HCT116 (cell line): Measurements from ENCODE around the gene MMEL1. TPM values are rescaled to one million over a fixed set of nuclear protein-coding genes. Genes with fewer than 3 reads are reported as not detected.

Experiments used
- ATAC-seq: fragments of 200-7000 bp; cut with Tn5 transposase; 2 replicates; pipeline ENCODE4 v1.9.1; 2020; ENCODE audit warnings: mild to moderate bottlenecking, moderate library complexity
- BruUV-seq: library from RNA; stranded (reverse); fragments of 400-500 nt; replicated peaks from 2 replicates; lab custom pipeline; 2021; lab: Mats Ljungman, UMichigan
- CTCF ChIA-PET: fragments of 300-600 bp; sonication (Branson Sonifier 250); formaldehyde crosslinking; loops from one replicate; lab custom pipeline; 2021; ENCODE audit warnings: antibody characterized with exemption; lab: Charles Lee
- POLR2A ChIA-PET: fragments of 300-600, 350-600 bp; sonication (Branson Sonifier 250); formaldehyde crosslinking; loops from one replicate; lab custom pipeline; 2021; ENCODE audit warnings: antibody characterized with exemption; lab: Charles Lee
- RAD21 ChIA-PET, 2 experiments: fragments of 300-600 bp; sonication (Branson Sonifier 250); formaldehyde crosslinking; loops; one replicate each; lab custom pipeline; 2023; ENCODE audit warnings: low total read pairs in 2 of 2; ENCODE audit not compliant: uncharacterized antibody in 2 of 2, unreplicated experiment in 2 of 2, low non-redundant PET in 1 of 2; lab: Charles Lee
- DNase-seq: peaks from one replicate; pipeline ENCODE4 v3.0.0-alpha.2; 2010; ENCODE audit warnings: low read depth, low spot score
- H2AFZ ChIP-seq: fragments of 200-600 bp; shearing (Covaris generic), sonication (generic); 2 replicates; pipeline ENCODE4 v1.6.1; 2017; ENCODE audit warnings: low read depth, mixed run types, mixed read lengths, antibody characterized with exemption, low read length; ENCODE audit not compliant: poor library complexity, severe bottlenecking
- H3K27ac ChIP-seq: 2 replicates; pipeline ENCODE4 v1.5.1; 2012; ENCODE audit warnings: low read depth, low read length
- H3K27me3 ChIP-seq: fragments of 200-600 bp; sonication (generic); 2 replicates; pipeline ENCODE4 v1.6.1; 2016; ENCODE audit warnings: mixed run types, low read length, mixed read lengths; ENCODE audit not compliant: insufficient read depth
- H3K36me3 ChIP-seq, 2 experiments: fragments of 200-500 bp in 1 of 2; fragments of 200-600 bp in 1 of 2; sonication (Bioruptor generic) in 1 of 2; sonication (generic) in 1 of 2; 2 replicates each; pipeline versions ENCODE4 v1.5.1 to v1.6.1; 2014 to 2016; ENCODE audit warnings: low read length in 2 of 2, inconsistent platforms in 1 of 2, mixed read lengths in 1 of 2, mixed run types in 1 of 2; ENCODE audit not compliant: insufficient read depth in 2 of 2, control insufficient read depth in 1 of 2
- H3K4me1 ChIP-seq, 2 experiments: fragments of 200-600 bp in 1 of 2; sonication (generic) in 1 of 2; 2 replicates each; pipeline versions ENCODE4 v1.5.1 to v1.6.1; 2012 to 2017; ENCODE audit warnings: low read length in 2 of 2, inconsistent platforms in 1 of 2, mild to moderate bottlenecking in 1 of 2, mixed read lengths in 1 of 2, mixed run types in 1 of 2, moderate library complexity in 1 of 2; ENCODE audit not compliant: insufficient read depth in 2 of 2, control insufficient read depth in 1 of 2
- H3K4me2 ChIP-seq: fragments of 200-600 bp; sonication (generic); 2 replicates; pipeline ENCODE4 v1.6.1; 2017; ENCODE audit warnings: mixed run types, low read length, mixed read lengths
- H3K4me3 ChIP-seq, 2 experiments: fragments of 200-600 bp in 1 of 2; sonication (generic) in 1 of 2; replicated peaks in 1 of 2; 2 replicates each; pipeline ENCODE4 v1.5.1; 2011 to 2016; ENCODE audit warnings: low read length in 2 of 2, control low read depth in 1 of 2, low read depth in 1 of 2, mild to moderate bottlenecking in 1 of 2, mixed read lengths in 1 of 2, mixed run types in 1 of 2
- H3K79me2 ChIP-seq: fragments of 200-600 bp; sonication (generic); 2 replicates; pipeline ENCODE4 v1.6.1; 2017; ENCODE audit warnings: mild to moderate bottlenecking, mixed run types, low read length, moderate library complexity, mixed read lengths; ENCODE audit not compliant: insufficient read depth
- H3K9ac ChIP-seq: fragments of 200-600 bp; sonication (generic); 2 replicates; pipeline ENCODE4 v1.6.1; 2016; ENCODE audit warnings: low read length, mixed read lengths
- H3K9me2 ChIP-seq: fragments of 200-600 bp; sonication (generic), shearing (Covaris generic); 2 replicates; pipeline ENCODE4 v1.6.1; 2017; ENCODE audit warnings: mixed run types, mild to moderate bottlenecking, moderate library complexity; ENCODE audit not compliant: insufficient read depth
- H3K9me3 ChIP-seq, 2 experiments: fragments of 200-500 bp in 1 of 2; fragments of 200-600 bp in 1 of 2; sonication (Bioruptor generic) in 1 of 2; sonication (generic) in 1 of 2; 2 replicates each; pipeline ENCODE4 v1.6.1; 2014 to 2017; ENCODE audit warnings: low read length in 2 of 2, mixed read lengths in 2 of 2, inconsistent platforms in 1 of 2, low read depth in 1 of 2, mild to moderate bottlenecking in 1 of 2, mixed run types in 1 of 2, moderate library complexity in 1 of 2; ENCODE audit not compliant: control insufficient read depth in 1 of 2, insufficient read depth in 1 of 2
- H4K20me1 ChIP-seq: fragments of 200-600 bp; sonication (generic), shearing (Covaris generic); 2 replicates; pipeline ENCODE4 v1.6.1; 2017; ENCODE audit warnings: mixed run types, mild to moderate bottlenecking, moderate library complexity; ENCODE audit not compliant: insufficient read depth
- EZH2phosphoT487 ChIP-seq: fragments of 200-600 bp; IDR thresholded peaks from 2 replicates; pipeline ENCODE4 v1.6.1; 2018; ENCODE audit warnings: antibody characterized with exemption, borderline replicate concordance
- FOSL1 ChIP-seq: IDR thresholded peaks from 2 replicates; pipeline ENCODE4 v1.6.1; 2012; ENCODE audit warnings: low read depth
- JUND ChIP-seq: IDR thresholded peaks from 2 replicates; pipeline ENCODE4 v1.6.1; 2012
- RAD21 ChIP-seq: IDR thresholded peaks from 2 replicates; pipeline ENCODE4 v1.6.1; 2012; ENCODE audit warnings: low read depth, mild to moderate bottlenecking
- SIN3A ChIP-seq: IDR thresholded peaks from 2 replicates; pipeline ENCODE4 v1.6.1; 2012; ENCODE audit warnings: low read depth
- SP1 ChIP-seq: IDR thresholded peaks from 2 replicates; pipeline ENCODE4 v1.6.1; 2012; ENCODE audit warnings: low read depth
- TCF7L2 ChIP-seq: IDR thresholded peaks from 2 replicates; pipeline ENCODE4 v1.7.0; 2011; ENCODE audit warnings: borderline replicate concordance, inconsistent platforms; ENCODE audit not compliant: insufficient read depth, insufficient read length; ENCODE audit errors: extremely low read depth
- ZFX ChIP-seq: fragments of 450-650 bp; IDR thresholded peaks from 2 replicates; pipeline ENCODE4 v1.6.1; 2017
- ZNF274 ChIP-seq: fragments of 200-500 bp; sonication (Bioruptor generic); IDR thresholded peaks from 2 replicates; pipeline ENCODE4 v1.6.1; 2014; ENCODE audit warnings: mild to moderate bottlenecking, low read depth, low read length, inconsistent platforms
- intact Hi-C: fragments of 100-400 bp; cut with micrococcal nuclease; formaldehyde crosslinking; loops from 2 replicates; pipeline ENCODE4 v1.10.0; 2022
- total RNA-seq: library from RNA; stranded (reverse); gene quantifications from one replicate; pipeline ENCODE4 v1.2.1, GENCODE V29; 2021; ENCODE audit not compliant: unreplicated experiment
- TF ChIP-seq, protein P1 (sequence below): IDR thresholded peaks from 2 replicates; pipeline ENCODE4 v1.6.1; 2012
- TF ChIP-seq, protein P2 (sequence below), 3 experiments: fragments of 200-600 bp in 1 of 3; sonication (generic) in 1 of 3; IDR thresholded peaks in 2 of 3; conservative IDR thresholded peaks in 1 of 3; 2 replicates each; pipeline ENCODE4 v1.5.1; 2012 to 2017; ENCODE audit warnings: low read depth in 2 of 3, low read length in 2 of 3, antibody characterized with exemption in 1 of 3, borderline replicate concordance in 1 of 3, control low read depth in 1 of 3, mild to moderate bottlenecking in 1 of 3, mixed read lengths in 1 of 3, mixed run types in 1 of 3, moderate library complexity in 1 of 3; ENCODE audit not compliant: insufficient read depth in 1 of 3
- TF ChIP-seq, protein P3 (sequence below): IDR thresholded peaks from 2 replicates; pipeline ENCODE4 v1.6.1; 2012
- TF ChIP-seq, protein P4 (sequence below): IDR thresholded peaks from 2 replicates; pipeline ENCODE4 v1.6.1; 2011; ENCODE audit warnings: mild to moderate bottlenecking, low read length, moderate library complexity; ENCODE audit not compliant: insufficient replicate concordance; ENCODE audit errors: extremely low read depth

Gene MMEL1
- total RNA-seq, 1 experiment from 2014 or later: 2.7 TPM

DNA sequence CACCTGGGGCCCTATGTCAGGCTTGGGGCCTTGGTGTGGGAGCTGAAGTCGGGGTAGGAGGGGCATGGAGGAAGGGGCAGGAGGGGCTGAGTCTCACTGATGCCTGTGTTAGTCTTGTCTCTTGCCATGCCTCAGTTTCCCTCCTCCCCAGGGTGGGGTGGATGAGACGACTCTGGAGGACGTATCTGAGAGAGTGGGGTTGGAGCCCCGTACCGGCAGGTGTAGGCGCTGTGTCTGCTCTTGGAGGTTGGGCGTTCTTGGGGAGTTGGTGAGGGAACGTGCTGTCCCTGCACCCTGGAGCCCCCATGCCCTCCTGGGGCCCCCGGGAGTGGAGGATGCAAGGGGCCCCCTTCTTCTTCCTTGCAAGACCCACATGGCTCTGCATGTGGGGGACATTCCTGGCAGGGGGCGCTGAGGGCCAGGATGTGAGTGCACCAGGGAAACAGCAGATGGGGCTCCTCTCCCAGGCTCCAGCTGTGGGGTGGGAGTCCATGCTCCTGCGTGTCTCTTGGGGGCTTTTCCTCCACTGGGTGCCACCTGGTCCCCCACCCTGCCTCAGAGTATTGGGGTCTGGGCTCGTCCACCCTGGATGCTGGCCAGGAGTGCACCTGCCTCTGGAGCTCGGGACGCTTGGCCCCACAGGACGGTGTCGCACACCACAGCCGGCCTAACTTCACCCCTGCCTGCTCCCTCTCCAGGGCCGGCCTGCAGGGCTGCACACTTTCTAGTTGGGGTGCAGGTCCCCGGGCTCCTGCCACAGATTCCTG is 78.0 kb downstream of the MMEL1 start:
- ChIA-PET POLR2A (no interaction called here), RAD21 (no interaction called here), CTCF (no interaction called here)
- Histone ChIP-seq H3K9ac (no peak overlapping the region), H4K20me1 (no peaks in the 10 kb centered on the region), H3K36me3 (no peaks in the 10 kb centered on the region), H3K9me2 (no peaks in the 10 kb centered on the region), H3K4me3 (no peak overlapping the region), H3K27ac (no peak overlapping the region), H3K27me3 (no peaks in the 10 kb centered on the region), H3K4me2 (no peak overlapping the region), H3K79me2 (no peaks in the 10 kb centered on the region), H3K4me1 (no peaks in the 10 kb centered on the region), H3K9me3 (no peaks in the 10 kb centered on the region), H2AFZ (no peak overlapping the region)
- TF ChIP-seq, protein P1, sequence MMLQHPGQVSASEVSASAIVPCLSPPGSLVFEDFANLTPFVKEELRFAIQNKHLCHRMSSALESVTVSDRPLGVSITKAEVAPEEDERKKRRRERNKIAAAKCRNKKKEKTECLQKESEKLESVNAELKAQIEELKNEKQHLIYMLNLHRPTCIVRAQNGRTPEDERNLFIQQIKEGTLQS: no peak
- TF ChIP-seq, protein P2, sequence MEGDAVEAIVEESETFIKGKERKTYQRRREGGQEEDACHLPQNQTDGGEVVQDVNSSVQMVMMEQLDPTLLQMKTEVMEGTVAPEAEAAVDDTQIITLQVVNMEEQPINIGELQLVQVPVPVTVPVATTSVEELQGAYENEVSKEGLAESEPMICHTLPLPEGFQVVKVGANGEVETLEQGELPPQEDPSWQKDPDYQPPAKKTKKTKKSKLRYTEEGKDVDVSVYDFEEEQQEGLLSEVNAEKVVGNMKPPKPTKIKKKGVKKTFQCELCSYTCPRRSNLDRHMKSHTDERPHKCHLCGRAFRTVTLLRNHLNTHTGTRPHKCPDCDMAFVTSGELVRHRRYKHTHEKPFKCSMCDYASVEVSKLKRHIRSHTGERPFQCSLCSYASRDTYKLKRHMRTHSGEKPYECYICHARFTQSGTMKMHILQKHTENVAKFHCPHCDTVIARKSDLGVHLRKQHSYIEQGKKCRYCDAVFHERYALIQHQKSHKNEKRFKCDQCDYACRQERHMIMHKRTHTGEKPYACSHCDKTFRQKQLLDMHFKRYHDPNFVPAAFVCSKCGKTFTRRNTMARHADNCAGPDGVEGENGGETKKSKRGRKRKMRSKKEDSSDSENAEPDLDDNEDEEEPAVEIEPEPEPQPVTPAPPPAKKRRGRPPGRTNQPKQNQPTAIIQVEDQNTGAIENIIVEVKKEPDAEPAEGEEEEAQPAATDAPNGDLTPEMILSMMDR (IDR thresholded peaks at IDR 0.05 in 2 of 3, conservative IDR thresholded peaks at IDR 0.05 in 1 of 3; ENCODE audit: borderline replicate concordance in 1 of 3, insufficient read depth in 1 of 3, low read depth in 2 of 3, low read length in 2 of 3): peak in 2 of 3 experiments; percentile 46 to 48; a peak in 4 of 6 replicates
- ATAC-seq (peak; percentile 38; the same call in 1 of the 2 replicates), DNase-seq (no peak)
- intact Hi-C loops: no loop called here
- BruUV-seq: no TSS peak

DNA sequence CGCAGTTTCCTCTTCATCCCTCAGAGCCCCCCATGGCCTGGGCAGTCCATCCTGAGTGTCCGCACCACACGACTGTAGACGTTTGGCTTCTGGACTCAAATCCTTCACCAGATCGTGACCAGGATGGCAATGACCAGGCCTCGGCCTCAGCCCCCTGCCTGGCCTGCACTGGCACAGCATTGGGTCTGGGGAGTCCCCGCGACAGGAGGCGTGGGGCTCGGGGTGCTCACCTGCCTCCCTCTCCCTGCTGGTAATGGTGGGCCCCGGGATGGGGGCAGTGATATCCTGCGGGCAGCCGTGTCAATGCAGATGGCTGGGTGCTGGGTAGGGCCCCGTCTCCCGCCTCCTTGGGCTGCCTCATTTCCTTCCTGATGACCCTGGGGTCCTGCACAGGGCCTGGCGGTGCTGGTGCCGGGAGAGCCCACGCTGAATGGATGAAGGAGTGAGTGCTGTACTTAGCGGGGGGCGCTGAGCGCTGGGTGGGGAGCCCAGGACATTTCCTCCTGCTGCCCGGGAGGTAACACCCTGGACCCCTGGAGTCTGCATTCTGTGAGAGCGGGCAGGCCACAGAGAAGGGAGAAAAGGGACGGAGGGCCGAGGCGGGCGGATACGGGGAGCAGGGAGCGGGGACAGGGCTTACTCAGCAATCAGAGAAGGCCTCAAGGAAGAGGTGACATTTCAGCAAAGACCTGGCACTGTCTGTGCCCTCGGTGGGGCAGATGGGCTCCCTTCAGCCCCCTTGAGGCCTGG is 78.8 kb downstream of the MMEL1 start:
- Histone ChIP-seq H2AFZ (no peak overlapping the region), H3K36me3 (no peaks in the 10 kb centered on the region), H3K9me3 (no peaks in the 10 kb centered on the region), H3K27ac (no peak overlapping the region), H3K27me3 (no peaks in the 10 kb centered on the region), H4K20me1 (no peaks in the 10 kb centered on the region), H3K9me2 (no peaks in the 10 kb centered on the region), H3K4me3 (no peak overlapping the region), H3K9ac (no peak overlapping the region), H3K4me2 (no peak overlapping the region), H3K4me1 (peaks cover 3% of the 10 kb centered on the region in 2 experiments), H3K79me2 (no peaks in the 10 kb centered on the region)
- intact Hi-C loops: no loop called here
- ChIA-PET POLR2A (no interaction called here), CTCF (no interaction called here), RAD21 (no interaction called here)
- DNase-seq: no peak
- BruUV-seq: no TSS peak
- no peak for ATAC-seq
- TF ChIP-seq TCF7L2 (no peak), ZNF274 (no peak), FOSL1 (no peak), JUND (no peak), ZFX (no peak), SP1 (no peak), SIN3A (no peak), RAD21 (no peak), EZH2phosphoT487 (no peak)
- TF ChIP-seq, protein P3, sequence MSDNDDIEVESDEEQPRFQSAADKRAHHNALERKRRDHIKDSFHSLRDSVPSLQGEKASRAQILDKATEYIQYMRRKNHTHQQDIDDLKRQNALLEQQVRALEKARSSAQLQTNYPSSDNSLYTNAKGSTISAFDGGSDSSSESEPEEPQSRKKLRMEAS: no peak
- TF ChIP-seq, protein P4, sequence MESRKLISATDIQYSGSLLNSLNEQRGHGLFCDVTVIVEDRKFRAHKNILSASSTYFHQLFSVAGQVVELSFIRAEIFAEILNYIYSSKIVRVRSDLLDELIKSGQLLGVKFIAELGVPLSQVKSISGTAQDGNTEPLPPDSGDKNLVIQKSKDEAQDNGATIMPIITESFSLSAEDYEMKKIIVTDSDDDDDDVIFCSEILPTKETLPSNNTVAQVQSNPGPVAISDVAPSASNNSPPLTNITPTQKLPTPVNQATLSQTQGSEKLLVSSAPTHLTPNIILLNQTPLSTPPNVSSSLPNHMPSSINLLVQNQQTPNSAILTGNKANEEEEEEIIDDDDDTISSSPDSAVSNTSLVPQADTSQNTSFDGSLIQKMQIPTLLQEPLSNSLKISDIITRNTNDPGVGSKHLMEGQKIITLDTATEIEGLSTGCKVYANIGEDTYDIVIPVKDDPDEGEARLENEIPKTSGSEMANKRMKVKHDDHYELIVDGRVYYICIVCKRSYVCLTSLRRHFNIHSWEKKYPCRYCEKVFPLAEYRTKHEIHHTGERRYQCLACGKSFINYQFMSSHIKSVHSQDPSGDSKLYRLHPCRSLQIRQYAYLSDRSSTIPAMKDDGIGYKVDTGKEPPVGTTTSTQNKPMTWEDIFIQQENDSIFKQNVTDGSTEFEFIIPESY: no peak
